Left forelimb (tissue), 1 donor: ENCODE results near the gene ANKRD18B.
"Not testable (repeated sequence)": the region's sequence is repeated elsewhere in the genome, so short reads cannot be mapped to it uniquely, and the experiment has no call there.

Experiments
- DNase-seq: peaks from one replicate; pipeline ENCODE4 v3.0.0-alpha.2; 2018; ENCODE audit warnings: low spot score

The ANKRD18B gene

DNA sequence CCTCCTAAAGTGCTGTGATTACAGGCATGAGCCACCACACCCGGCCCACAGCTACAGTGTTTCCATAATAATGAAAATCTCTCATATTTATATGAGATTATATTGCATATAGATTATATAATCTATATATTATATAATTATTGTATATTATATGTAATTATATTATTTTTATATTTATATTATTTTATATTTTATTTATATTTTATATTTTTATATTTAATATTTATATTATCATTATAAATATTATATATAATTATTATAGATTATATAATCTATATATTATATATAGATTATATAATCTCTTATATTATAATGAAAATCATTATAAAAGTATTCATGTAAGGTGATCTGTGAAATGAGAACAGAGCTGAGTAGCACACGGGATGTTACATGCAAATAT is 11.5 kb downstream of the ANKRD18B start:
- DNase-seq, result no peak

DNA sequence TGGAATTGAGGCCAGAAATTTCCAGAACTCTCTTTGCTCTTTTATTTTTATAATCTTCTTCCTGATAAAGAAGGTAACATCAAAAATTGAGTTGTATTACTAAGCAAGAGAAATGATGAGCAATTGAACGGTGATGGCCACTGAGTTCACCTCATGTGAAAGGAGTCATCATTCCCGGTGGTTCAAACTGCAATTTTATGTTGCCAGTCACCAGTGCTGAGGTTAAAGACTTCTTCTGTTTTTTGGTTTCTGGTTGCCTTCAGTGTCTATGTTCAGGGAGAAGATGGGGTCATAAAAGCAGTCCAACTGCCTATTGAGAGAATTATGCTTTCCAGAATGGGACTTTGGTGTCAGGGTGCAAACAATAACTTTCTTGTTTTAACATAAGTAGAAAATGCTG is 19.4 kb downstream of the ANKRD18B start:
- DNase-seq, result not testable (repeated sequence)

- not testable (repeated sequence) for DNase-seq
Measured at GRCh38 chr9:33545715-33546114, 21.7 kb downstream of the ANKRD18B start.

DNA sequence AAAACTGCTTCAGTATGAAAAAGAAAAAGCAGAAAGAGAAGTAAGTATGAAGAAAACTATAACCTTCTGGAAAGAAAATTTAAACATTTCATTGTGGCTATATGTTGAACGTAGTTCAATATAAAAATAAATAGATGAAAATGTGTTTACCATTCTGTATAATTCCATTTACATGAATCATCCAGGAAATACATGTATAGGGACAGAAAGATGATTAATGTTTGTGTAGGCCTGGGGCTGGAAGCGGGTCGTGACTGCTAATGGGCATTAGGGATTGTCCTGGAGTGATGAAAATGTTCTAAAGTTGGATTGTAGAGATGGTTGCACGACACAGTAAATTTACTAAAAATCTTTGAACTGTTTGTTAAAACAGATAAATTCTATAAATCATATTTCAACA is 24.8 kb downstream of the ANKRD18B start:
- DNase-seq, result not testable (repeated sequence)

DNA sequence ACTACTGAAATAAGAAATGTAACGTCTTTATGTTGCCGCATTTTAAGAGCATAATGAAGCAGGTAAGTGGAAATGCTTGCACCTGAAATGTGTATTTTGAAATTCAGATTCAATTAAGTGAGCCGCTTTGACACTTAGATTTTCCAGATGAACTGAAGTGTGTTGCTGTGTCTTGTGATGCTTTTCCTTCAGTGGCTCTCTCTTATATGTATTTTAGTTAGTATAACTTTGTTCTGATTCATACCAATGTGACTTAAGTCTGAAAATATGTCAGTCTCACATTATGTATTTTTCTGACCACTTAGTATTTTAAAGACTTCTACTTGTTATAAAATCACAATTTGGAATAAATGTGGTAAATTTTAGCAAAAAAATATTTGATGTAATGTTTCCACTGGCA is 25.4 kb downstream of the ANKRD18B start:
- DNase-seq, result not testable (repeated sequence)

DNA sequence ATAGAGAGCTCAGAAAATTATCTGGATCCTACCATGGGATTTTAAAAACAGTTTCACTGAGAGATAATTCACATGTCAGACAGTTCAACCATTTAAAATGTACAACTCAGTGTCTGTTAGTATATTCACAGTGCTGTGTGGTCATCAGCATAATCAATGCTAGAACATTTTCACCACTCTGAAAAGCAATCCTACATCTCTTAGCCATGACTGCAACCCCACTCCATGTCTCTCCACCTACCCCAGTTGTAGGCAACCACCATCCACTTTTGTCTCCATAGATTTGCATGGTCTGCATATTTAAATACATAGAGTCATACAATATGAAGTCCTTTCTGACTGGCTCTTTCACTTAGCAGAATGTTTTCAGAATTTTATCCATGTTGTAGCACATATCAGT is 27.1 kb downstream of the ANKRD18B start:
- DNase-seq, result not testable (repeated sequence)

DNA sequence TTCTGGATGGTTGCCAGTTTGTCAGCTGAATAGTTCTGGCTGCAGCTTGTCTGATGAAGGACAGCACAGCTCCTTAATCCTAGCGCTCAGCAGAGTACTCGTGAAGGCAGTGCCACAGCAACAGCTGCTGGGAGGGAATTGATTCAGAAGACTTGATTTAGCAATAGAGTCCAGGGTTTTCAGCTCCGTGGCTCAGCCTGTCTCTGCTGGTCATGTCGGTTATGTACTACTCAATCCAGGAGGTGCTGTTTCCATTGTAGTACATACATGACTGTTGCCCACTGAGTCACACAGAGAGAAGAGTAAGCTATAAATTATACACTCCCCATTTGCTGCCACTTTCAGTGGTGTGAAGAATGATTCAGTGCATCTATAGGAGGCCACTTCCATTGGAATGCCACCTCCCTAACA is 28.3 kb downstream of the ANKRD18B start:
- DNase-seq, result not testable (repeated sequence)

DNA sequence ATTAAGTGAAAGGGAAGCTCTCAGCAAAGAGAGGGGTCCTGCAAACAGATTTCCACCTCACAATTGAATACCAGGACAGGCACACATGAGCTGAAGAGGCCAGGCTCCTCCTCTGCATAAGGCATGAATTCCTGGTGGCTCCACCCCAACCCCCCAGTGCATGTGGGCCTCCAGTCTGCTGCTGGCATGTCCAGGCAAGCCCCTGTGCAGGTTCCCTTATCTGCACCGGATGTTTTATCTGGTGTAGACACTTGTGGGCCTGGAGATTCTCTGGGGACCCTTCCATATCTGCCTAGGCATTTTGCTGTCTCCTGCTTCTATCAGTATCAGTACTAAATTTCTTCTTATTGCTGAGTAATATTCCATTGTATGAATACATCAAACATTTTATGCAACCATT is 36.2 kb downstream of the ANKRD18B start:
- not testable (repeated sequence) for DNase-seq

- not testable (repeated sequence) for DNase-seq
Measured at GRCh38 chr9:33562196-33562595, 38.1 kb downstream of the ANKRD18B start.

- not testable (repeated sequence) for DNase-seq
Measured at GRCh38 chr9:33567776-33568175, 43.7 kb downstream of the ANKRD18B start.

DNA sequence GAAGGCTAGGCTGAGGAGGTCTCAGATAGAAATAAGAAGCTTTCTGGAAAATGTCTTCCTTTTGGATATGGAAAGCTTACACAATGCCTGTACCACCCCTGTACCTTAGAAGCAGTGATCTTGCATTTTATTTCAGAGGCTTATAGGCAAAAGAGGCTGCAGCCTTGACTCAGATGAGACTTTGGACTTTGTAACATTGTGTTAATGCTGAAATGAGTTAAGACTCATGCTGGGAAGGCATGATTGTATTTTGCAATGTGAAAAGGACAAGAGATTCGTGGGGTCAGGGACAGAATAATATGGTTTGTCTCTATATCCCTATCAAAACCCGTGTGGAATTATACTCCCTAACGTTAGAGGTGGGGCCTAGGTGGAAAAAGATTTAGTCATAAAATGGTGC is 53.7 kb downstream of the ANKRD18B start:
- DNase-seq, result not testable (repeated sequence)

DNA sequence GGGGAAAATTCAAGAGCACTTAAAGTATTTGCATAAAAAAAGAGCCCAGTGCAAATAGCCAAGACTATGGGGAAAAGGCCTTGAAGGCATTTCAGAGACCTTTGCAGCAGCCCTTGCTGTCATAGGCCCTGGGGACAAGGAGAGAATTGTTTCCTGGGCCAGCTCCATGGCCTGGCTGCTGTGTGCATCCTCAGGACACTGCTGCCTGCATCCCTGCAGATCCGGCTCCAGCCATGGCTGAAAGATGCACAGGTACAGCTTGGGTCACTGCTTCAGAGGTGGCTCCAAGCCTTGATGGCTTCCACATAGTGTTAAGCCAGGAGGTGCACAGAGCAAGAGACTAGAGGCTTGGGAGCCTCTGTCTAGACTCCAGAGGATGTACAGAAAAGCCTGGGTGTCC is 55.9 kb downstream of the ANKRD18B start:
- not testable (repeated sequence) for DNase-seq

GRCh38 chr9:33582686-33583085 is 58.6 kb downstream of the ANKRD18B start:
- DNase-seq, result not testable (repeated sequence)

GRCh38 chr9:33586128-33586527 is 62.1 kb downstream of the ANKRD18B start:
- not testable (repeated sequence) for DNase-seq

GRCh38 chr9:33587799-33588198 is 63.7 kb downstream of the ANKRD18B start:
- not testable (repeated sequence) for DNase-seq

- DNase-seq, result not testable (repeated sequence)
Measured at GRCh38 chr9:33588876-33589275, 64.8 kb downstream of the ANKRD18B start.

DNA sequence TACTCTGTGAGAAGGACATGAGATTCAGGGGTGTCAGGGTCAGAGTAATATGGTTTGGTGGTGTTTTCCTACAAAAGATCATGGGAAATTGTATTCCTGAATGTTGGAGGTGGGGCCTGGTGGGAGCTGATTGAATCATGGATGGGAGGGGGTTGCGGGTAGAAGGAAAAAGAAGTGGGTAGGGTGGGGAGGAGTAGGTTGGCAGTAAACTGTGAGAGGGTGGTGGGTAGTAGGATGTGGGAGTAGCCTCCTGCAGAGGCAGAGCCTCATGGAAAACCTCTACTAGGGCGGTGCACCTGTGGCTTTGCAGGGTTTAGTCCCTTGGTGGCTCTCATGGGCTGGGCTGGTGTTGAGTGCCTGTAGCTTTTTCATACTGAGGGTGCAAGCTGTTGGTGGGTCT is 66.8 kb downstream of the ANKRD18B start:
- DNase-seq, result not testable (repeated sequence)

- not testable (repeated sequence) for DNase-seq
Measured at GRCh38 chr9:33596974-33597373, 72.9 kb downstream of the ANKRD18B start.

DNA sequence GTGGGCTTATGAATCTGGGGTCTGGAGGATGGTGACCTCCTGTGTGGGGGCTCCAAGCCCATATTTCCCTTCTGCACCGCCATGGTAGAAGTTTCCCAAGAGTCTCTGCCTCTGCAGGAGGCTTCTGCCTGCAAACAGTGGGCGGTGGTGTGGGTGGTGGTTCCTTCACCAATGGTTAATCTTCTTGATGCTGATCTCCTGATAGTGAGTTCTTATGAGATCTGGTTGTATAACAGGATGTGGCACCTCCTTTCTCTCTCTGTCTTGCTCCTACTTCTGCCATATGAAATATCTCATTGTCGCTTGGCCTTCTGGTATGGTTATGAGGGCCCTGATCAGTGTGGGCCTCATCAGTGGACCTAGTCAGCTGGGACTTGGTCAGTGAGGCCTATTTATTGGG is 73.3 kb downstream of the ANKRD18B start:
- not testable (repeated sequence) for DNase-seq

DNA sequence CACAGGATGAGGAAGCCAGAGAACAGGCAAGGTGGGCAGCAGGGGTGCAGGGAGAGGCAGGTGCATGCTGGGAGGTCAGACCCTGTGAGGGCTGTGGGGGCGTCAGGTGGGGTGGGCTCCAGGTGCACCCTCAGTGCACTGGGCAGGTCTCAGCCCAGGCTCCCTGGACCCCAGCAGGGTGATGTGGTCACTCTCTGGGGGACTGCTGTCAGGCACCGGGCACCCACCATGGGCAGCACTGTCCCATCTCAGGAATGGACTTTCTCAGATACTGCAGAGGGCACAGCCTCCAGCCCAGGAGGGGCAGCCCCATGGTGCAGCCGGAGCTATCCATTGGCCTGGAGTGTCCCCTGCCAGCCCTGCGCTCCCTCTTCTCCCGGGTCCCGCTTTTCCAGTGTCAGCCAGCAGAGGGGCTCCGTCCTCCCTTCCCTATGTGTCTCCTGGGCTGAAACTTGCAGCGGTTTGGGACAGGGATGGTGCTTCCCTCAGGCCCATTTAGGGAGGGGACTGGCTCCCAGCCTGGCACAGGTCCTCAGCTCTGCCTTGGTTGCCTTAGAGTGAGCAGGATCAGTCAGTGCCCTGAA is 74.8 kb downstream of the ANKRD18B start:
- not testable (repeated sequence) for DNase-seq

GRCh38 chr9:33600911-33601310 is 76.9 kb downstream of the ANKRD18B start:
- not testable (repeated sequence) for DNase-seq

DNA sequence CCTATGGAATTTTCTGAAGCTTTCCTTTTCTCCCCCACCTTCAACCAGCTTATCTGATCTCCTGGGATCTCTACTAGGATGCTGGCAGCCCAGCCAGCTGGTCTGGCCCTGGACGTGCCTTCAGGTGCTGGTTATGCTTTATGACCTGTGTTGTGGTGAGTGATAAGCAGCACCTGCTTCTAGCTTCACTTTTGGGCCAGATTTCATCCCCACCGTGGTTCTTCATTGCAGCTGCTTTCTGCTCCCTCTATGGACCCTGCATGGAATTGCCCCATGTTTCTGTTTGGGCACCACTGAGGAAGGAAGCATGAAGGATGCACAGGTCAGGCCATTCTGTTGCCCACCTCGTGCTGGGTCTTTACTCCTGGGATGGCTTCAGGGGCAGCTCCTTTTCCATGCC is 80.2 kb downstream of the ANKRD18B start:
- not testable (repeated sequence) for DNase-seq

GRCh38 chr9:33604936-33605335 is 80.9 kb downstream of the ANKRD18B start:
- not testable (repeated sequence) for DNase-seq

- no peak for DNase-seq
Measured at GRCh38 chr9:33611358-33611757, 87.3 kb downstream of the ANKRD18B start.
